DND-41 (cell line): ENCODE data around the gene CYSRT1.

ENCODE experiments used
- ATAC-seq: fragments of 200-7000 bp; cut with Tn5 transposase; 3 replicates; pipeline ENCODE4 v1.9.1; 2021; ENCODE audit warnings: low read depth; ENCODE audit not compliant: insufficient read depth
- DNase-seq: peaks from one replicate; pipeline ENCODE4 v3.0.0-alpha.2; 2020
- H2AFZ ChIP-seq: 2 replicates; pipeline ENCODE4 v1.6.0; 2012; ENCODE audit warnings: low read depth, low read length
- H3K27ac ChIP-seq: 2 replicates; pipeline ENCODE4 v1.5.1; 2012; ENCODE audit warnings: low read length, inconsistent platforms
- H3K27me3 ChIP-seq: fragments of 200-600 bp; sonication (generic); 2 replicates; pipeline ENCODE4 v1.6.0; 2012; ENCODE audit warnings: low read length, mild to moderate bottlenecking, inconsistent platforms; ENCODE audit not compliant: insufficient read depth, poor library complexity
- H3K36me3 ChIP-seq: 2 replicates; pipeline ENCODE4 v1.5.1; 2012; ENCODE audit warnings: low read length, inconsistent platforms; ENCODE audit not compliant: insufficient read depth
- H3K4me1 ChIP-seq: 2 replicates; pipeline ENCODE4 v1.5.1; 2012; ENCODE audit warnings: mild to moderate bottlenecking, low read length; ENCODE audit not compliant: insufficient read depth
- H3K4me2 ChIP-seq: 2 replicates; pipeline ENCODE4 v1.6.0; 2012; ENCODE audit warnings: mild to moderate bottlenecking, moderate library complexity, low read length, inconsistent platforms; ENCODE audit not compliant: insufficient read depth
- H3K4me3 ChIP-seq, 2 experiments: fragments of 200-600 bp in 1 of 2; shearing (Covaris generic) in 1 of 2; 2 replicates each; pipeline ENCODE4 v1.5.1; 2012 to 2016; ENCODE audit warnings: inconsistent platforms in 2 of 2, low read length in 2 of 2, mild to moderate bottlenecking in 2 of 2, low read depth in 1 of 2, moderate library complexity in 1 of 2
- H3K79me2 ChIP-seq: 2 replicates; pipeline ENCODE4 v1.6.0; 2012; ENCODE audit warnings: low read length, inconsistent platforms; ENCODE audit not compliant: insufficient read depth
- H3K9ac ChIP-seq: 2 replicates; pipeline ENCODE4 v1.6.0; 2012; ENCODE audit warnings: low read depth, mild to moderate bottlenecking, inconsistent platforms, low read length, moderate library complexity
- H3K9me3 ChIP-seq: 2 replicates; pipeline ENCODE4 v1.5.1; 2012; ENCODE audit warnings: low read length, moderate library complexity, mild to moderate bottlenecking, inconsistent platforms; ENCODE audit not compliant: insufficient read depth, severe bottlenecking
- H4K20me1 ChIP-seq: 2 replicates; pipeline ENCODE4 v1.6.0; 2012; ENCODE audit warnings: low read length; ENCODE audit not compliant: insufficient read depth
- EZH2 ChIP-seq: IDR thresholded peaks from 3 replicates; pipeline ENCODE4 v1.6.1; 2012; ENCODE audit warnings: borderline replicate concordance, low read depth, mild to moderate bottlenecking, moderate library complexity, low read length, inconsistent platforms; ENCODE audit not compliant: severe bottlenecking
- TF ChIP-seq, protein P1 (sequence below): IDR thresholded peaks from 2 replicates; pipeline ENCODE4 v1.5.1; 2012; ENCODE audit warnings: borderline replicate concordance, low read length, moderate library complexity, mild to moderate bottlenecking; ENCODE audit not compliant: poor library complexity, severe bottlenecking; ENCODE audit errors: extremely low read depth

CYSRT1 gene

DNA sequence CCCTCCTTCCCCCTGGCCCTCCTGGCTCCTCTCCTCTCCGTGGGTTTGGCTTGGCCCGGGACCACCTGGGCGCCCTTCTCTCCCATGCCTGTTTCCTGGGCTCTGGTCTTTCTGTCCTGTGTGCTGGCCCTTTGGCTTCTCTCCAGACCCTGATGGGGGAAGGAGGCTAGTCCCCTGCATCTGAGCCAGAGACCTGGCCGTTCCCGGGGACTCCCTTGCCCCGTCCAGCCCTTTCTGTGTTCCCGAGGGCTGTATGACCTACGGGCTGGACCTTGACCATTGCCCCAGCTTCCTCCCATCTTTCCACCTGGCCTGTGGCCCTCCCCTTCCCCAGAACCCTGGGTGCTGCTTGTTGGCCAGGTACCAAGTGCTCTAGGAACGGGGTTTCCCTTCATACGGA, 38.5 kb downstream of the CYSRT1 start:
- DNase-seq (no peak), ATAC-seq (no peak)
- Histone ChIP-seq H3K4me2 (no peak overlapping the region), H3K27ac (no peak overlapping the region), H3K36me3 (peaks cover 55% of the 10 kb centered on the region), H3K9me3 (no peaks in the 10 kb centered on the region), H2AFZ (no peak overlapping the region), H3K27me3 (no peaks in the 10 kb centered on the region), H3K9ac (no peak overlapping the region), H4K20me1 (peaks cover 11% of the 10 kb centered on the region), H3K4me1 (no peaks in the 10 kb centered on the region), H3K4me3 (no peak overlapping the region), H3K79me2 (peaks cover 9% of the 10 kb centered on the region; the same call in 1 of the 2 replicates)
- TF ChIP-seq EZH2 = no peak
- TF ChIP-seq, protein P1, sequence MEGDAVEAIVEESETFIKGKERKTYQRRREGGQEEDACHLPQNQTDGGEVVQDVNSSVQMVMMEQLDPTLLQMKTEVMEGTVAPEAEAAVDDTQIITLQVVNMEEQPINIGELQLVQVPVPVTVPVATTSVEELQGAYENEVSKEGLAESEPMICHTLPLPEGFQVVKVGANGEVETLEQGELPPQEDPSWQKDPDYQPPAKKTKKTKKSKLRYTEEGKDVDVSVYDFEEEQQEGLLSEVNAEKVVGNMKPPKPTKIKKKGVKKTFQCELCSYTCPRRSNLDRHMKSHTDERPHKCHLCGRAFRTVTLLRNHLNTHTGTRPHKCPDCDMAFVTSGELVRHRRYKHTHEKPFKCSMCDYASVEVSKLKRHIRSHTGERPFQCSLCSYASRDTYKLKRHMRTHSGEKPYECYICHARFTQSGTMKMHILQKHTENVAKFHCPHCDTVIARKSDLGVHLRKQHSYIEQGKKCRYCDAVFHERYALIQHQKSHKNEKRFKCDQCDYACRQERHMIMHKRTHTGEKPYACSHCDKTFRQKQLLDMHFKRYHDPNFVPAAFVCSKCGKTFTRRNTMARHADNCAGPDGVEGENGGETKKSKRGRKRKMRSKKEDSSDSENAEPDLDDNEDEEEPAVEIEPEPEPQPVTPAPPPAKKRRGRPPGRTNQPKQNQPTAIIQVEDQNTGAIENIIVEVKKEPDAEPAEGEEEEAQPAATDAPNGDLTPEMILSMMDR = no peak

DNA sequence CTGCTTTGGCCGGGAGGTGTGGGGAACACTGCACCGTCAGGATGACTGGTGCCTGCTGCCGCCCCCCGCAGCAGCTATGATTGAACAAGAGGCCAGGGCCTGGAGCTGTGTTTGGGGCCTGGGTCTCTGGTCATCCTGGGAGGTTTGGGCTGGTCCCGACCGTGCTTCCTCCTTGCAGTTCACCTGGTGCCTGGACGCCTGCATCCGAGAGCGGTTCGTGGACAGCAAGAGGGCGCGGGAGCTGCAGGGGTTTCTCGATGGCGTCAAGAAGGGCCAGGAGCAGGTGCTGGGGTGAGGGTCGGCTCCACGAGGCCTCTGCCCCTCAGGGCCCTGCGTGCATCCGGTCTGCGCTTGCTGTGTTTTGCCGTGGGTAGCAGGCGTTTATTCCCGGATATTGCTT, 39.1 kb downstream of the CYSRT1 start:
- TF ChIP-seq, protein P1 = no peak
- TF ChIP-seq EZH2 = no peak
- Histone ChIP-seq H2AFZ (no peak overlapping the region), H3K4me3 (no peak overlapping the region), H4K20me1 (peaks cover 16% of the 10 kb centered on the region), H3K4me2 (no peak overlapping the region), H3K4me1 (no peaks in the 10 kb centered on the region), H3K27me3 (no peaks in the 10 kb centered on the region), H3K79me2 (peaks cover 5% of the 10 kb centered on the region; the same call in 1 of the 2 replicates), H3K27ac (no peak overlapping the region), H3K9me3 (no peaks in the 10 kb centered on the region), H3K9ac (no peak overlapping the region), H3K36me3 (peaks cover 55% of the 10 kb centered on the region)
- DNase-seq = no peak
- ATAC-seq = no peak

DNA sequence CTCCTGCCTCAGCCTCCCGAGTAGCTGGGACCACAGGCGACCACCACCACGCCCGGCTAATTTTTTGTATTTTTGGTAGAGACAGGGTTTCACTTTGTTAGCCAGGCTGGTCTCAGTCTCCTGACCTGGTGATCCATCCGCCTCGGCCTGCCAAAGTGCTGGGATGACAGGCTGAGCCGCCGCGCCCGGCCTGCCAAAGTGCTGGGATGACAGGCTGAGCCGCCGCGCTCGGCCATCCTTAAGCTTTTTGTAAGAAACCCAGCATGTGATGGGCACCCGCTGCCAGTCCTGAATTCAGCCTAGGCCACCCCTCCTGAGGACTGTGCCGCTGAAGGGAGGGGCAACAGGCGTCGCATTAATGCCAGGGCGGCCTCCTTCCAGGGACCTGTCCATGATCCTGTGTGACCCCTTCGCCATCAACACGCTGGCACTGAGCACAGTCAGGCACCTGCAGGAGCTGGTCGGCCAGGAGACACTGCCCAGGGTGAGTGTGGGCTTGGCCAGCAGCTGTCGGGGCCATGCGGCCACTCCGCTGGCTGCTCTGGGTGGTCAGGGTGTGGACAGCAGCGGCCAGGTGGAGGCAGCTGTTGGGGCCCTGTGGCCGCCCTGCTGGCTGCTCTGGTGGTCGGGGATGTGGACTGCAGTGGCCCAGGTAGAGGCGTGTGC, 40.7 kb downstream of the CYSRT1 start:
- H3K36me3 ChIP-seq = peaks cover 58% of the 10 kb centered on the region
- H3K4me3 ChIP-seq = no peak overlapping the region

More for the DNA sequence above, 40.7 kb downstream of the CYSRT1 start:
- no peaks in the 10 kb centered on the region for H3K4me1 ChIP-seq
- H2AFZ ChIP-seq = no peak overlapping the region
- DNase-seq = no peak
- ATAC-seq = no peak
- H3K9ac ChIP-seq = no peak overlapping the region
- no peaks in the 10 kb centered on the region for H3K27me3 ChIP-seq
- no peaks in the 10 kb centered on the region for H3K9me3 ChIP-seq
- H3K4me2 ChIP-seq = no peak overlapping the region
- 0 out of 2 replicates have a peak, but pooled peaks cover 2% of the 10 kb centered on the region for H3K79me2 ChIP-seq
- H3K27ac ChIP-seq = no peak overlapping the region
- H4K20me1 ChIP-seq = peaks cover 16% of the 10 kb centered on the region
- TF ChIP-seq, protein P1 = no peak
- no peak for TF ChIP-seq EZH2
